NCI-H526 (cell line): Measurements from ENCODE around the gene GZMA.
"Not testable (repeated sequence)": the region's sequence is repeated elsewhere in the genome, so short reads cannot be mapped to it uniquely, and the experiment has no call there.

Experiments used
- DNase-seq, 2 experiments: peaks; one replicate each; lab custom pipeline; 2025; lab: John Stamatoyannopoulos, UW

The GZMA gene

GRCh38 chr5:55102348-55102747 lies at the start of gene GZMA:
GZMA (plus strand) TSS chr5:55102646; CDS start chr5:55102683, 37 bp downstream.
- DNase-seq, result no peak

- no peak for DNase-seq
These were observed 47.3 kb upstream of the GZMA start for GRCh38 chr5:55055183-55055582.

- no peak for DNase-seq
These were observed 40.2 kb upstream of the GZMA start for GRCh38 chr5:55062039-55062779.

GRCh38 chr5:55063220-55063863 lies 39.1 kb upstream of the GZMA start:
- no peak for DNase-seq

GRCh38 chr5:55063899-55064298 lies 38.5 kb upstream of the GZMA start:
- DNase-seq, result no peak

GRCh38 chr5:55064523-55064922 lies 37.9 kb upstream of the GZMA start:
- DNase-seq, result no peak

GRCh38 chr5:55066277-55066676 lies 36.2 kb upstream of the GZMA start:
- no peak for DNase-seq

GRCh38 chr5:55070968-55071367 lies 31.5 kb upstream of the GZMA start:
- no peak for DNase-seq

GRCh38 chr5:55071413-55071812 lies 31.0 kb upstream of the GZMA start:
- DNase-seq, result no peak

GRCh38 chr5:55072666-55073065 lies 29.8 kb upstream of the GZMA start:
- no peak for DNase-seq

- no peak for DNase-seq
These were observed 29.2 kb upstream of the GZMA start for GRCh38 chr5:55073211-55073610.

GRCh38 chr5:55081541-55081940 lies 20.9 kb upstream of the GZMA start:
- no peak for DNase-seq

GRCh38 chr5:55089301-55089700 lies 13.1 kb upstream of the GZMA start:
- not testable (repeated sequence) for DNase-seq

- not testable (repeated sequence) for DNase-seq
These were observed 11.4 kb upstream of the GZMA start for GRCh38 chr5:55091011-55091410.

GRCh38 chr5:55096182-55096581 lies 6.3 kb upstream of the GZMA start:
- DNase-seq, result no peak

GRCh38 chr5:55096861-55097260 lies 5.6 kb upstream of the GZMA start:
- DNase-seq, result no peak

GRCh38 chr5:55101148-55101547 lies 1.3 kb upstream of the GZMA start:
- DNase-seq, result not testable (repeated sequence)

- no peak for DNase-seq
These were observed 730 bp upstream of the GZMA start for GRCh38 chr5:55101556-55102276.

GRCh38 chr5:55104036-55104772 lies 1.8 kb downstream of the GZMA start:
- no peak for DNase-seq

GRCh38 chr5:55104946-55105701 lies 2.7 kb downstream of the GZMA start:
- DNase-seq, result no peak

GRCh38 chr5:55105976-55106375 lies 3.5 kb downstream of the GZMA start:
- not testable (repeated sequence) for DNase-seq

GRCh38 chr5:55108661-55109060 lies 6.2 kb downstream of the GZMA start:
- DNase-seq, result no peak
